CD4-positive, alpha-beta T cell treated with Interleukin-12 subunit alpha and Interleukin-12 subunit beta, for 1 hour (primary cell): ENCODE results near the gene BMPR1A.
"Not testable (repeated sequence)": the region's sequence is repeated elsewhere in the genome, so short reads cannot be mapped to it uniquely, and the experiment has no call there.

Source experiments
- DNase-seq: peaks from one replicate; pipeline ENCODE4 v3.0.0-alpha.2; 2020

Gene BMPR1A

GRCh38 chr10:86898511-86898910, 142.1 kb downstream of the BMPR1A start:
- DNase-seq: no peak

- DNase-seq: no peak
Measured at GRCh38 chr10:86899132-86899531, 142.7 kb downstream of the BMPR1A start.

- peak; percentile 53 for DNase-seq
Measured at GRCh38 chr10:86899670-86900276, 143.4 kb downstream of the BMPR1A start.

- no peak for DNase-seq
Measured at GRCh38 chr10:86900955-86901354, 144.5 kb downstream of the BMPR1A start.

- DNase-seq: no peak
Measured at GRCh38 chr10:86904600-86904999, 148.2 kb downstream of the BMPR1A start.

GRCh38 chr10:86905429-86905828, 149.0 kb downstream of the BMPR1A start:
- DNase-seq: no peak

GRCh38 chr10:86914734-86915133, 158.3 kb downstream of the BMPR1A start:
- DNase-seq: no peak

GRCh38 chr10:86918022-86918471, 161.6 kb downstream of the BMPR1A start:
- DNase-seq: no peak

- no peak for DNase-seq
Measured at GRCh38 chr10:86922553-86922961, 166.1 kb downstream of the BMPR1A start.

- DNase-seq: no peak
Measured at GRCh38 chr10:86929468-86930380, 173.3 kb downstream of the BMPR1A start.

GRCh38 chr10:86931872-86932271, 175.5 kb downstream of the BMPR1A start:
- no peak for DNase-seq

- no peak for DNase-seq
Measured at GRCh38 chr10:86932674-86933073, 176.3 kb downstream of the BMPR1A start.

GRCh38 chr10:86934162-86934711, 177.8 kb downstream of the BMPR1A start:
- DNase-seq: not testable (repeated sequence)

GRCh38 chr10:86936661-86937501, 180.5 kb downstream of the BMPR1A start:
- no peak for DNase-seq

GRCh38 chr10:86937502-86938154, 181.2 kb downstream of the BMPR1A start:
- no peak for DNase-seq

- DNase-seq: no peak
Measured at GRCh38 chr10:86938260-86938659, 181.8 kb downstream of the BMPR1A start.

GRCh38 chr10:86940076-86940475, 183.7 kb downstream of the BMPR1A start:
- not testable (repeated sequence) for DNase-seq

GRCh38 chr10:86940677-86941076, 184.3 kb downstream of the BMPR1A start:
- no peak for DNase-seq

- no peak for DNase-seq
Measured at GRCh38 chr10:86941426-86941825, 185.0 kb downstream of the BMPR1A start.

- DNase-seq: no peak
Measured at GRCh38 chr10:86941991-86942421, 185.6 kb downstream of the BMPR1A start.

- DNase-seq: no peak
Measured at GRCh38 chr10:86942441-86943315, 186.3 kb downstream of the BMPR1A start.
